Natural killer cell treated with Interleukin-12 subunit alpha and Interleukin-12 subunit beta and Interleukin-15 and Interleukin-18, amount 100 ng/mL, for 72 hours (primary cell): ENCODE results near the gene C4orf50. TPM values are rescaled to one million over a fixed set of nuclear protein-coding genes. Genes with fewer than 3 reads are reported as not detected.
"Not testable (repeated sequence)": the region's sequence is repeated elsewhere in the genome, so short reads cannot be mapped to it uniquely, and the experiment has no call there.

Source experiments
- ATAC-seq, 2 donors: fragments of 150-1000 bp; cut with Tn5 transposase in 1 of 2; sonication (Bioruptor Pico), chemical (Tn5 transposase) in 1 of 2; 2 replicates each; pipeline ENCODE4 v1.10.0; 2021
- DNase-seq: peaks from one replicate; pipeline ENCODE4 v3.0.0; 2022; ENCODE audit warnings: low spot score
- H3K27ac Mint-ChIP-seq, 2 donors: 1 replicate in 1 of 2; 2 replicates in 1 of 2; pipeline ENCODE4 v1.8.0; 2022; ENCODE audit warnings: mixed read lengths in 2 of 2, mild to moderate bottlenecking in 1 of 2, moderate library complexity in 1 of 2
- H3K27me3 Mint-ChIP-seq, 2 donors: 1 replicate in 1 of 2; 2 replicates in 1 of 2; pipeline ENCODE4 v1.8.0; 2022; ENCODE audit warnings: mixed read lengths in 2 of 2
- H3K36me3 Mint-ChIP-seq: one replicate; pipeline ENCODE4 v1.8.0; 2022; ENCODE audit warnings: mixed read lengths
- H3K4me1 Mint-ChIP-seq, 2 donors: 1 replicate in 1 of 2; 2 replicates in 1 of 2; pipeline ENCODE4 v1.8.0; 2022; ENCODE audit warnings: low read depth in 2 of 2, mixed read lengths in 2 of 2, mild to moderate bottlenecking in 1 of 2
- H3K4me3 Mint-ChIP-seq: one replicate; pipeline ENCODE4 v1.8.0; 2022; ENCODE audit warnings: mixed read lengths
- H3K9me3 Mint-ChIP-seq: 2 replicates; pipeline ENCODE4 v1.8.0; 2022; ENCODE audit warnings: mixed read lengths
- total RNA-seq, 2 donors: library from RNA; stranded (reverse); gene quantifications; one replicate each; pipeline ENCODE4 v1.2.3, GENCODE V29; 2022

C4orf50 gene
- total RNA-seq, 2 donors from 2014 or later = 0.81 to 6.9 TPM

- H3K27me3 Mint-ChIP-seq = peaks cover 9 to 12% of the 10 kb centered on the region in 2 donors
- no peak for ATAC-seq
Observed at GRCh38 chr4:6002492-6002833, 15.8 kb downstream of the C4orf50 start.

GRCh38 chr4:6001680-6002491 is 16.3 kb downstream of the C4orf50 start:
- no peaks in the 10 kb centered on the region for H3K36me3 Mint-ChIP-seq
- ATAC-seq (no peak), DNase-seq (peak; percentile 23)
- peaks cover 0 to 2% of the 10 kb centered on the region in 2 donors for H3K4me1 Mint-ChIP-seq
- no peak overlapping the region for H3K4me3 Mint-ChIP-seq
- peaks cover 3 to 9% of the 10 kb centered on the region in 2 donors for H3K27me3 Mint-ChIP-seq
- no peak overlapping the region for H3K27ac Mint-ChIP-seq
- no peaks in the 10 kb centered on the region for H3K9me3 Mint-ChIP-seq

More at GRCh38 chr4:6002492-6002833, 15.8 kb downstream of the C4orf50 start:
- Mint-ChIP-seq H3K36me3 (no peaks in the 10 kb centered on the region), H3K27ac (no peak overlapping the region), H3K4me3 (no peak overlapping the region), H3K9me3 (no peaks in the 10 kb centered on the region), H3K4me1 (no peaks in the 10 kb centered on the region)
- DNase-seq = peak; percentile 15

DNA sequence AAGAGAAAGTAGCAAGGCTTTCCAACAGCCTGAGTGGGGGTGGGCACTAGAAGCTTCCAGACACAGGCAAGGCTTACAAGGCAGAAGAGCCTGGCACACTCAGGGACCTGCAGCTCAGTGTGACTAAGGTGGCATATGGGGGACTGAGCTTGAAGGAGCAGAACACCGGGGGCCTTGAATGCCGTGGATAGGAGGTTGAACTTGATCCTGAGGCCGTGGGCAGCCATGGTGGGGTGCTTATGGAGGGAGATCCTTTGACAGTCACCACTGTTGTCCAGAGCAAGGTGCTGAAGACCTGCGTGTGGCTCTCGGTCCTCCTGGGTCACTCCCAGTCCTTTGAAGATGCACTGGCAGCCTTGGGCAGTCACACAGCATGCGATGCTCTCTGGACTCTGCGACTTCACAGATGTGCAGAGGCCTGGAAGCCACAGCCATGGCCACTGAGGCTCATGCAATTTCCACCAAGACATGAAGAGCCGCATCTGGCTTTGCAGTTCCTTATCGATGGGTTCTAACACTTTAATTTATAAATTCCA is 18.3 kb downstream of the C4orf50 start:
- ATAC-seq (no peak), DNase-seq (peak; percentile 23)
- H3K27ac Mint-ChIP-seq = no peak overlapping the region
- no peaks in the 10 kb centered on the region for H3K9me3 Mint-ChIP-seq
- H3K4me3 Mint-ChIP-seq = no peak overlapping the region
- peaks cover 0 to 5% of the 10 kb centered on the region in 2 donors for H3K27me3 Mint-ChIP-seq
- no peaks in the 10 kb centered on the region for H3K36me3 Mint-ChIP-seq
- H3K4me1 Mint-ChIP-seq = peaks cover 6 to 14% of the 10 kb centered on the region in 2 donors

GRCh38 chr4:5999356-5999755 is 18.9 kb downstream of the C4orf50 start:
- DNase-seq (no peak), ATAC-seq (no peak)
- Mint-ChIP-seq H3K27ac (no peak overlapping the region), H3K36me3 (no peaks in the 10 kb centered on the region), H3K4me1 (peaks cover 6 to 14% of the 10 kb centered on the region in 2 donors), H3K9me3 (no peaks in the 10 kb centered on the region), H3K4me3 (no peak overlapping the region), H3K27me3 (peaks cover 0 to 5% of the 10 kb centered on the region in 2 donors)

DNA sequence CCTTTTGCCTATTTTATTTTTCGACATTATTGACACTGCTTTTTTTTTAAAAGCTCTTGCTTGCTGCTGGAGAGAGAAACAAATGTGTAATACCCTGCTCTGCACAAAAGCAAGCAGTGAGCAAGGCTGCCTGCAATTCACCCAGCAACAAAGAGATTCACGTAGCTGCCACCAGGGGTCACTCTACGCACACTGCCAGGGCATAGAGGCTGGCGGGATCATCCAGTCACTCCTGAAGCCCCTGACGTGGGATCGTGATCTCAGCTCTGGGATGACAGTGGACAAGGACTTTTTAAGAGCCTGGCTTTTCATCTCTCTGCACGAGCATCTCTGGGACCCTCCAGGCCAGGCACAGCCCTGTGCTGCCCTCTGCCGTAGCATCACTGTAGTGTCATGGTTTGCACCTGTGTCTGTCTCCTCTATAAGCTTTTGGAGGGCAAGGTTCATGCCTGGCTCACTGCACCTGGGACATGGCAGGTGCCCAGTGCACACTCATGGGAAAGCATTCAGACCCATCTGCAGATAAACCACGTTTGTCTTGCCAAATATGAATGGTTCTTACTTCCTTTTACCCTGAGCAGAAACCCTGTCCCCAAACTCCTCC is 19.8 kb downstream of the C4orf50 start:
- Mint-ChIP-seq H3K27ac (no peak overlapping the region), H3K27me3 (peaks cover 0 to 5% of the 10 kb centered on the region in 2 donors), H3K4me3 (no peak overlapping the region), H3K4me1 (peaks cover 6 to 14% of the 10 kb centered on the region in 2 donors), H3K36me3 (no peaks in the 10 kb centered on the region), H3K9me3 (no peaks in the 10 kb centered on the region)
- DNase-seq (peak; percentile 62), ATAC-seq (peak in 1 of 2 donors; percentile 58)

DNA sequence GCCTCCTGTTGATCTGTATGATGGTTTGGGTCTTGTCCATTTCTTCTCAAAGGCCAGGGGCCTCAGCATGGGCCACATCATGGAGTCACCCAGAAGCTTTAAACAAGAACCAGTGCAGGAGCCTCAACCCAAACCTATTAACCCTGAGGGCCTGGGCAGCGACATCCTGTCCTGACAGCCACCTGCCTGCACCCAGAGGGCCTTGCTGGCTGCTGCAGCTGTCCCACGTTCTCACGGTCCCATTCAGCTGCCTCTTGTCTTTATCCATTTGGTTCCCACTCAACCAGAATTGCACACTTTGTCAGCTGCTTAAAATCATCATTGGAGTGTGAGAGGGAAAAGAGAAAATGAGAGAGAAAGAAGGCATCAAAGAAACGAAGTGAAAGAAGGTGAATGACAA is 21.6 kb downstream of the C4orf50 start:
- H3K4me3 Mint-ChIP-seq = peak overlapping the region; percentile 49
- H3K4me1 Mint-ChIP-seq = peaks cover 6 to 14% of the 10 kb centered on the region in 2 donors
- H3K27me3 Mint-ChIP-seq = peaks cover 0 to 5% of the 10 kb centered on the region in 2 donors
- H3K36me3 Mint-ChIP-seq = no peaks in the 10 kb centered on the region
- no peaks in the 10 kb centered on the region for H3K9me3 Mint-ChIP-seq
- H3K27ac Mint-ChIP-seq = no peak overlapping the region
- DNase-seq (peak; percentile 15), ATAC-seq (peak in 1 of 2 donors; percentile 2)

- Mint-ChIP-seq H3K27ac (no peak overlapping the region), H3K4me3 (peak overlapping the region; percentile 49), H3K4me1 (peaks cover 6 to 14% of the 10 kb centered on the region in 2 donors), H3K27me3 (peaks cover 0 to 5% of the 10 kb centered on the region in 2 donors), H3K36me3 (no peaks in the 10 kb centered on the region), H3K9me3 (no peaks in the 10 kb centered on the region)
- DNase-seq (peak; percentile 28), ATAC-seq (peak; percentile 51 to 80)
Observed at GRCh38 chr4:5995901-5996623, 22.2 kb downstream of the C4orf50 start.

- Mint-ChIP-seq H3K36me3 (no peaks in the 10 kb centered on the region), H3K27ac (no peak overlapping the region), H3K4me3 (no peak overlapping the region), H3K4me1 (peaks cover 6 to 14% of the 10 kb centered on the region in 2 donors), H3K9me3 (no peaks in the 10 kb centered on the region), H3K27me3 (peaks cover 0 to under 1% of the 10 kb centered on the region in 2 donors)
- ATAC-seq (no peak), DNase-seq (peak; percentile 35)
Observed at GRCh38 chr4:5993876-5994811, 24.1 kb downstream of the C4orf50 start.

GRCh38 chr4:5993346-5993745 is 24.9 kb downstream of the C4orf50 start:
- not testable (repeated sequence) for H3K27ac Mint-ChIP-seq, H3K9me3 Mint-ChIP-seq, DNase-seq, H3K36me3 Mint-ChIP-seq, ATAC-seq, H3K4me3 Mint-ChIP-seq, H3K27me3 Mint-ChIP-seq
- H3K4me1 Mint-ChIP-seq = peaks cover 6 to 14% of the 10 kb centered on the region in 2 donors

DNA sequence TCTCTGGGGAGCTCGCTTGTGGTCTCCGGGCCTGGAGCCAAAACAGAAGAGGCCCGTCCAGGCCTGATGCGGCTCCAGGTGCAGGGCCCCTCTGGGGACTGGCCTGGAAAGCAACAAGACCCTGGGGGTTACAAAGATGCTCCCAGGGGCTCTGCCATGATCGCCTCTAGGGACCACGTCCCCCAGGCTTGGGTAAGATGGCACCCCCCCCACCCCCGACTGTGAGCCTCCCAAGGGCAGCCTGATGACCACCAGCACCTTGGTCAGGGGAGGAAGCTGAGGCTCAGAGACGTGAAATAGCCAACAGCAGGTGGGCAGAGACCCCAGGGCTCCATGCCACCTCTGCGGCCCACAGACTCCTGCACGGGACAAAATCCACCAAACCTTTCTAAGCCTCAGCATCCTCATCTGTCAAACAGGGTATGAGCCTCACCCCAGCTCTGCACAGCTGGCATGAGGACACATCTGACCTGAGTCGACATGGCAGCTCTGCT is 25.4 kb downstream of the C4orf50 start:
- no peaks in the 10 kb centered on the region for H3K36me3 Mint-ChIP-seq
- H3K4me1 Mint-ChIP-seq = peaks cover 6 to 14% of the 10 kb centered on the region in 2 donors
- no peak overlapping the region for H3K27ac Mint-ChIP-seq
- H3K4me3 Mint-ChIP-seq = no peak overlapping the region
- no peaks in the 10 kb centered on the region for H3K27me3 Mint-ChIP-seq
- DNase-seq (peak; percentile 22), ATAC-seq (no peak)
- H3K9me3 Mint-ChIP-seq = no peaks in the 10 kb centered on the region

GRCh38 chr4:5992171-5992827 is 25.9 kb downstream of the C4orf50 start:
- Mint-ChIP-seq H3K27ac (no peak overlapping the region), H3K36me3 (no peaks in the 10 kb centered on the region), H3K4me1 (peaks cover 6 to 14% of the 10 kb centered on the region in 2 donors), H3K9me3 (no peaks in the 10 kb centered on the region), H3K4me3 (no peak overlapping the region), H3K27me3 (peaks cover 0 to 3% of the 10 kb centered on the region in 2 donors)
- DNase-seq = peak; percentile 38
- ATAC-seq = no peak

DNA sequence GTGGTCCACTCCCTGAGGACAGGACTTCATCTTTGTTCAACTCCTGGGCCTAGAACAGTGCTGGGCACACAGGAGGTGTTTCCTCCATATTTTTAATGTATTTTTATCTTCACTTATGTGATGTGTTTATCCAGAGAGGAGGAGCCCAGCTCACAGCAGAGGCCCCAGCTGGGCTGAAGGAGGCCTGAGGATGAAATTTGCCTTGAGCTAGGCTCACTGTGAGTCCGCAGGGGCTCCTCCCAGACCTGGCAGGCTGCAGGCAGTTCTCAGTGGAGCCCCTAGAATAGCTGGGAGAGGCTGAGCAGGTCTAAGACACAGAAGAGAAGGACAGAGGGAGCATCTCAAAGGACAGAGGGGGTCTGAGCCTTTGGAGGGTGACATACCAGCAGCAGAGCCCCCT is 26.8 kb downstream of the C4orf50 start:
- peaks cover 0 to 3% of the 10 kb centered on the region in 2 donors for H3K27me3 Mint-ChIP-seq
- H3K27ac Mint-ChIP-seq = no peak overlapping the region
- H3K9me3 Mint-ChIP-seq = no peaks in the 10 kb centered on the region

More for the DNA sequence above, 26.8 kb downstream of the C4orf50 start:
- Mint-ChIP-seq H3K4me3 (no peak overlapping the region), H3K4me1 (peaks cover 5 to 6% of the 10 kb centered on the region in 2 donors), H3K36me3 (no peaks in the 10 kb centered on the region)
- ATAC-seq = no peak
- DNase-seq = peak; percentile 3
